GM12865 (cell line): ENCODE data around the gene ARL16.

ENCODE experiments used
- DNase-seq: peaks from one replicate; pipeline ENCODE4 v3.0.0; 2010; ENCODE audit warnings: low read depth
- H3K4me3 ChIP-seq: 2 replicates; pipeline ENCODE4 v1.5.1; 2011; ENCODE audit warnings: mild to moderate bottlenecking, low read depth, low read length, control low read depth
- CTCF ChIP-seq: IDR thresholded peaks from 2 replicates; pipeline ENCODE4 v1.5.1; 2011; ENCODE audit warnings: low read length, control low read depth, low read depth, inconsistent platforms; ENCODE audit not compliant: insufficient read depth; ENCODE audit errors: missing control alignments

The ARL16 gene

GRCh38 chr17:81706757-81707624 is 23.4 kb upstream of the ARL16 start:
- DNase-seq = no peak
- no peak overlapping the region for H3K4me3 ChIP-seq
- TF ChIP-seq CTCF = no peak

GRCh38 chr17:81706232-81706611 is 22.6 kb upstream of the ARL16 start:
- TF ChIP-seq CTCF = no peak
- no peak for DNase-seq
- no peak overlapping the region for H3K4me3 ChIP-seq

GRCh38 chr17:81705518-81706231 is 22.1 kb upstream of the ARL16 start:
- H3K4me3 ChIP-seq = no peak overlapping the region
- no peak for TF ChIP-seq CTCF
- DNase-seq = no peak

- no peak for DNase-seq
- no peak for TF ChIP-seq CTCF
- H3K4me3 ChIP-seq = peak overlapping the region; percentile 93
Measured at GRCh38 chr17:81703747-81704654, 20.4 kb upstream of the ARL16 start.

- DNase-seq = peak; percentile 96
- TF ChIP-seq CTCF = no peak
- H3K4me3 ChIP-seq = peak within 1 kb of the TSS; percentile 93
Measured at GRCh38 chr17:81702934-81703746, 19.5 kb upstream of the ARL16 start, which contains the start of gene MRPL12. Gene MRPL12, plus strand, starts transcription at chr17:81703367. Its CDS starts 135 bp downstream, at chr17:81703502.
